ENCODE results near the gene UGT1A4. TPM values are rescaled to one million over a fixed set of nuclear protein-coding genes. Genes with fewer than 3 reads are reported as not detected.

The UGT1A4 gene
- total and polyA plus RNA-seq, 7 donors, result 0.50 to 0.60 TPM; not detected in 5

GRCh38 chr2:233674314-233674713 lies 44.2 kb upstream of the UGT1A4 start:
- H3K4me3 ChIP-seq, result no peak overlapping the region
- 37 to 42% methylated on average over 1 of the region's 1 CpG for WGBS, 2 donors
- TF ChIP-seq CTCF (IDR thresholded peaks at IDR 0.05) (no peak), POLR2A (IDR thresholded peaks at IDR 0.05) (no peak), POLR2AphosphoS5 (IDR thresholded peaks at IDR 0.05) (no peak), EP300 (IDR thresholded peaks at IDR 0.05) (no peak)
- no peaks in the 10 kb centered on the region for H3K27me3 ChIP-seq
- no peak for DNase-seq
- H3K9me3 ChIP-seq, result no peaks in the 10 kb centered on the region
- H3K36me3 ChIP-seq, result no peaks in the 10 kb centered on the region
- H3K4me1 ChIP-seq, result no peaks in the 10 kb centered on the region
- intact Hi-C loops (cut with DNase I), result no loop called here
- H3K27ac ChIP-seq, result no peak overlapping the region

- DNase-seq, result no peak
- H3K4me1 ChIP-seq, result no peaks in the 10 kb centered on the region
- WGBS, 2 donors, result 75 to 76% methylated on average over 4 of the region's 4 CpGs
- intact Hi-C loops (cut with DNase I), result no loop called here
- no peak overlapping the region for H3K4me3 ChIP-seq
- TF ChIP-seq EP300 (IDR thresholded peaks at IDR 0.05) (no peak), POLR2AphosphoS5 (IDR thresholded peaks at IDR 0.05) (no peak), POLR2A (IDR thresholded peaks at IDR 0.05) (no peak), CTCF (IDR thresholded peaks at IDR 0.05) (no peak)
- no peaks in the 10 kb centered on the region for H3K36me3 ChIP-seq
- H3K27ac ChIP-seq, result no peak overlapping the region
- H3K9me3 ChIP-seq, result no peaks in the 10 kb centered on the region
- no peaks in the 10 kb centered on the region for H3K27me3 ChIP-seq
Observed at GRCh38 chr2:233674995-233675394, 43.5 kb upstream of the UGT1A4 start.

GRCh38 chr2:233676046-233676445 lies 42.5 kb upstream of the UGT1A4 start:
- WGBS, 2 donors, result 92 to 95% methylated on average over 2 of the region's 2 CpGs
- no peak for DNase-seq
- TF ChIP-seq POLR2AphosphoS5 (IDR thresholded peaks at IDR 0.05), result no peak
- TF ChIP-seq EP300 (IDR thresholded peaks at IDR 0.05), result no peak
- no peak for TF ChIP-seq POLR2A (IDR thresholded peaks at IDR 0.05)
- TF ChIP-seq CTCF (IDR thresholded peaks at IDR 0.05), result no peak
- Histone ChIP-seq H3K27me3 (no peaks in the 10 kb centered on the region), H3K4me1 (no peaks in the 10 kb centered on the region), H3K4me3 (no peak overlapping the region), H3K27ac (no peak overlapping the region), H3K9me3 (no peaks in the 10 kb centered on the region), H3K36me3 (no peaks in the 10 kb centered on the region)
- intact Hi-C loops (cut with DNase I), result no loop called here

- Histone ChIP-seq H3K4me1 (no peaks in the 10 kb centered on the region), H3K9me3 (no peaks in the 10 kb centered on the region), H3K4me3 (no peak overlapping the region), H3K36me3 (no peaks in the 10 kb centered on the region), H3K27me3 (no peaks in the 10 kb centered on the region), H3K27ac (no peak overlapping the region)
- 34 to 67% methylated on average over 4 of the region's 4 CpGs for WGBS, 2 donors
- TF ChIP-seq CTCF (IDR thresholded peaks at IDR 0.05) (no peak), POLR2A (IDR thresholded peaks at IDR 0.05) (no peak), EP300 (IDR thresholded peaks at IDR 0.05) (no peak), POLR2AphosphoS5 (IDR thresholded peaks at IDR 0.05) (no peak)
- DNase-seq, result no peak
- intact Hi-C loops (cut with DNase I), result no loop called here
Observed at GRCh38 chr2:233679196-233679595, 39.3 kb upstream of the UGT1A4 start.

- no peaks in the 10 kb centered on the region for H3K9me3 ChIP-seq
- DNase-seq, result no peak
- TF ChIP-seq EP300 (IDR thresholded peaks at IDR 0.05), result no peak
- no peak for TF ChIP-seq POLR2AphosphoS5 (IDR thresholded peaks at IDR 0.05)
- TF ChIP-seq CTCF (IDR thresholded peaks at IDR 0.05), result no peak
- no peak for TF ChIP-seq POLR2A (IDR thresholded peaks at IDR 0.05)
- H3K27me3 ChIP-seq, result no peaks in the 10 kb centered on the region
- H3K36me3 ChIP-seq, result no peaks in the 10 kb centered on the region
- no peaks in the 10 kb centered on the region for H3K4me1 ChIP-seq
- intact Hi-C loops (cut with DNase I), result no loop called here
- H3K27ac ChIP-seq, result no peak overlapping the region
- H3K4me3 ChIP-seq, result no peak overlapping the region
- WGBS, 2 donors, result 86 to 87% methylated on average over 4 of the region's 4 CpGs
Observed at GRCh38 chr2:233680361-233681045, 38.0 kb upstream of the UGT1A4 start.
